ENCODE measurements around the gene UGT3A2.

DNA sequence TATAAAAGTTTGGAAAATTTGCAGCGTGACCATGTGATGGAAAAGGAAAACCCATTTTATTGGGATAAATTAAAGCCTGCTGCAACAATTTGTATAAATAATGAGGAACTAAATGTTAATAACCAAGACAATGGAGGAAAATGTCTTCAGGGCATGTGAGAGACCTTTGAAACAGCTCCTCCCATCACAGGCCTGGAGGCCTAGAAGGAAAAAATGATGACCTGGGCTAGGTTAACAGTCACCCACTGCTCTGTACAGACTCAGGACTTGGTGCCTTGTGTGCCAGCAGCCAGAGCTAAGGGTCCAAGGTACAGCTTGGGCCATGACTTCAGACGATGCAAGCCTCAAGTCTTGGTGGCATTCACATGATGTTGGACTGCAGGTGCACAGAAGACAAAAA, 53.5 kb downstream of the UGT3A2 start:
- TF ChIP-seq SIN3A (IDR thresholded peaks at IDR 0.05; ENCODE audit: borderline replicate concordance, insufficient read depth, low read length) = no peak
- no peak for TF ChIP-seq REST (IDR thresholded peaks at IDR 0.05; ENCODE audit: insufficient read depth in 1 of 2, low read depth in 2 of 2, low read length in 2 of 2)
- TF ChIP-seq POLR2AphosphoS5 (IDR thresholded peaks at IDR 0.05; ENCODE audit: low read depth, low read length) = no peak
- TF ChIP-seq TAF1 (IDR thresholded peaks at IDR 0.05; ENCODE audit: borderline replicate concordance, insufficient read depth, low read length) = no peak
- TF ChIP-seq FOXP2 (optimal IDR thresholded peaks at IDR 0.05; ENCODE audit: borderline replicate concordance, extremely low read depth, extremely low read length, insufficient read depth) = no peak
